HG02571 (cell line): ENCODE results near the gene TLE1.
"Not testable (repeated sequence)": the region's sequence is repeated elsewhere in the genome, so short reads cannot be mapped to it uniquely, and the experiment has no call there.

Experiments
- ATAC-seq: cut with Tn5 transposase; IDR thresholded peaks from one replicate; pipeline ENCODE4 v1.9.1; 2021; ENCODE audit warnings: mild to moderate bottlenecking, moderate library complexity; ENCODE audit not compliant: unreplicated experiment

TLE1 gene

GRCh38 chr9:81602887-81603680 lies 86.3 kb downstream of the TLE1 start:
- no peak for ATAC-seq

- no peak for ATAC-seq
Observed at GRCh38 chr9:81601639-81602623, 87.4 kb downstream of the TLE1 start.

GRCh38 chr9:81600631-81601030 lies 88.7 kb downstream of the TLE1 start:
- no peak for ATAC-seq

GRCh38 chr9:81599837-81600236 lies 89.5 kb downstream of the TLE1 start:
- no peak for ATAC-seq

GRCh38 chr9:81598811-81599210 lies 90.5 kb downstream of the TLE1 start:
- ATAC-seq, result no peak

GRCh38 chr9:81598123-81598497 lies 91.2 kb downstream of the TLE1 start:
- ATAC-seq, result no peak

- no peak for ATAC-seq
Observed at GRCh38 chr9:81597419-81598122, 91.8 kb downstream of the TLE1 start.

GRCh38 chr9:81596679-81597418 lies 92.5 kb downstream of the TLE1 start:
- ATAC-seq, result no peak

- no peak for ATAC-seq
Observed at GRCh38 chr9:81595887-81596543, 93.3 kb downstream of the TLE1 start.

- ATAC-seq, result not testable (repeated sequence)
Observed at GRCh38 chr9:81595293-81595692, 94.1 kb downstream of the TLE1 start.

GRCh38 chr9:81594415-81594814 lies 94.9 kb downstream of the TLE1 start:
- ATAC-seq, result no peak

- ATAC-seq, result no peak
Observed at GRCh38 chr9:81592887-81593266, 96.5 kb downstream of the TLE1 start.

GRCh38 chr9:81591791-81592190 lies 97.6 kb downstream of the TLE1 start:
- ATAC-seq, result no peak

- ATAC-seq, result no peak
Observed at GRCh38 chr9:81590688-81591087, 98.7 kb downstream of the TLE1 start.

GRCh38 chr9:81589819-81590218 lies 99.5 kb downstream of the TLE1 start:
- ATAC-seq, result no peak

GRCh38 chr9:81589392-81589791 lies 100.0 kb downstream of the TLE1 start:
- ATAC-seq, result no peak

GRCh38 chr9:81588148-81588871 lies 101.0 kb downstream of the TLE1 start:
- no peak for ATAC-seq

- ATAC-seq, result no peak
Observed at GRCh38 chr9:81586786-81587185, 102.6 kb downstream of the TLE1 start.

GRCh38 chr9:81585191-81585763 lies 104.1 kb downstream of the TLE1 start:
- ATAC-seq, result no peak
